DMS153 treated with DMSO at 0.1 percent for 48 hours (cell line): ENCODE data around the gene HAPLN2.
A peak's percentile ranks its signal among the peaks of the same experiment; 100 is the strongest.

Experiments
- DNase-seq: peaks from one replicate; lab custom pipeline; 2025; ENCODE audit not compliant: unreplicated experiment; lab: John Stamatoyannopoulos, UW

The HAPLN2 gene

GRCh38 chr1:156643778-156644092 is 24.5 kb downstream of the HAPLN2 start:
- no peak for DNase-seq

GRCh38 chr1:156644146-156644545 is 24.9 kb downstream of the HAPLN2 start:
- no peak for DNase-seq

DNA sequence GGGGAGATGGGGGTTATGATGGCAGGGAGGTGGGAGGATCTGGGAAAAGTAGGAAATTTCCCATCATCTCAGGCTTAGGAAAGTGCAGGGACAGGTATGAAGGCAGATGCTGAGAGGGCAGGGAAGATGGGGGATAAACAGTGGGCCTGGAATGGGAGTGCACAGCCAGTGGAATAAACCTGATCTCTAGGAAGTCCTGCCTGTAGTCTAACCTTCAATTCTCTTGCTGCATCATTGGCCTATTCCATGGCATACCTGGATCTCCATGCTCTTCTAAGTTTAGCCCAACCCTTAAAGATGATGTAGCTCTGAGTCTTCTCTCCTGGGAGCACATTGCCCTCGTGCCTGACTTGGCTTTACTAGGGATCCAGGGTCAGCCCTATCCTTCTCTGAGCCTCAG is 25.4 kb downstream of the HAPLN2 start:
- DNase-seq, result no peak

- no peak for DNase-seq
These were observed 25.8 kb downstream of the HAPLN2 start for GRCh38 chr1:156645056-156645455.

DNA sequence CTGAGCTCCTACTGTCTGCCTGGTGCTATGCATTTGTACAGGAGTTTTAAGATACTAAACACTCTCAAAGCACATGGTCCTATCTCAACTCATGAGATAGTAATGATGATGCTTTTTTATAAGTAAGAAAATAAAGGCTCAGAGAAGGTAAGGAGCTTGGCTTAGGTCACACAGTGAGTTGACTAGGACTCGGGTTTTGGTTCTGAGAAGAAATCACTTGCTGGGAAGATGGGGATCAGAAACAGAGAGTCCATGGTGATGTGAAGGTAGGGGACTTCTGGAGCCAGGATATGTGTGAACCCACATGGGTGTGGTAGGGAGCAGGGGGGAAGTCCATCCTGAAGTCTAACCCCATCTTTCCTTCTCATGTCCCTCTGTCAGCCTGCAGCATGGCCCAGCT is 26.5 kb downstream of the HAPLN2 start:
- DNase-seq, result no peak

DNA sequence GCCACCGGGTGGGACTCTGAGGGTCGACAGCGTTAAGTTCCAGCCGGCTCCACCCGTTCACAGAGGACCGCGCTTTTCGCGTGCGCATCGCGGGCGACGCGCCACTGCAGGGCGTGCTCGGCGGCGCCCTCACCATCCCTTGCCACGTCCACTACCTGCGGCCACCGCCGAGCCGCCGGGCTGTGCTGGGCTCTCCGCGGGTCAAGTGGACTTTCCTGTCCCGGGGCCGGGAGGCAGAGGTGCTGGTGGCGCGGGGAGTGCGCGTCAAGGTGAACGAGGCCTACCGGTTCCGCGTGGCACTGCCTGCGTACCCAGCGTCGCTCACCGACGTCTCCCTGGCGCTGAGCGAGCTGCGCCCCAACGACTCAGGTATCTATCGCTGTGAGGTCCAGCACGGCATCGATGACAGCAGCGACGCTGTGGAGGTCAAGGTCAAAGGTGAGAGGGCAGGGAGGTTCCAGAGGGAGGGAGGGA is 27.6 kb downstream of the HAPLN2 start:
- no peak for DNase-seq

DNA sequence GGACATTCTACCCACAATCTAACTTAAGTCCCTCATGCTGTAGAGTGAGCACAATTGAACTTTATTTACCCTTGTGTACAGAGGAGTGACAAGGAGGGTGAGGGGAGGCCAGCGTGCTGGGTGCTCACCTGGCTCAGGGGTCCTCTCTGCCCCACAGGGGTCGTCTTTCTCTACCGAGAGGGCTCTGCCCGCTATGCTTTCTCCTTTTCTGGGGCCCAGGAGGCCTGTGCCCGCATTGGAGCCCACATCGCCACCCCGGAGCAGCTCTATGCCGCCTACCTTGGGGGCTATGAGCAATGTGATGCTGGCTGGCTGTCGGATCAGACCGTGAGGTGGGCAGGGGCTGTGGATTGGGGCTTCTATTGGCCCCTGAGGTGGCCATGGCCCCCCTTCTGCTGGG is 28.1 kb downstream of the HAPLN2 start:
- DNase-seq, result no peak

- DNase-seq, result no peak
These were observed 29.3 kb downstream of the HAPLN2 start for GRCh38 chr1:156648496-156648895.

DNA sequence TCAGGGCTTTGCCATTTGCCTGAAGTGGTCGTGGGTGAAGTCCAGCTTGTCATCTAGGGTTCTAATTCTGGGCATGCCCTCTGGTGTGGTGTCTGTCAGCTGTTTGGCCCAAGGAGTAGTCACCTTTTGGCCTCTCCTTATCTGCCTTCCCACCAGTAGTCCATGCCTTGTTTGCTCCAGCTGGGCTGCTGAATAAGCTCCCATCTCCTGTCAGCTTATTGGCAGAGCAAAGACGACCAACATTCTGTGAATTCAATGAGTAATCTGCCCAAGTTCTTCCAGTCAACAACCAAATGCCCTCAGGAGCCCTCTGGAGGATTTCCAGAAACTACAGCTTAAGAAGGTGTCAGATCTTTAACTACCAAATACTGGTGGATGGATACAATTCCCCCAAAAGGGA is 29.7 kb downstream of the HAPLN2 start:
- no peak for DNase-seq

DNA sequence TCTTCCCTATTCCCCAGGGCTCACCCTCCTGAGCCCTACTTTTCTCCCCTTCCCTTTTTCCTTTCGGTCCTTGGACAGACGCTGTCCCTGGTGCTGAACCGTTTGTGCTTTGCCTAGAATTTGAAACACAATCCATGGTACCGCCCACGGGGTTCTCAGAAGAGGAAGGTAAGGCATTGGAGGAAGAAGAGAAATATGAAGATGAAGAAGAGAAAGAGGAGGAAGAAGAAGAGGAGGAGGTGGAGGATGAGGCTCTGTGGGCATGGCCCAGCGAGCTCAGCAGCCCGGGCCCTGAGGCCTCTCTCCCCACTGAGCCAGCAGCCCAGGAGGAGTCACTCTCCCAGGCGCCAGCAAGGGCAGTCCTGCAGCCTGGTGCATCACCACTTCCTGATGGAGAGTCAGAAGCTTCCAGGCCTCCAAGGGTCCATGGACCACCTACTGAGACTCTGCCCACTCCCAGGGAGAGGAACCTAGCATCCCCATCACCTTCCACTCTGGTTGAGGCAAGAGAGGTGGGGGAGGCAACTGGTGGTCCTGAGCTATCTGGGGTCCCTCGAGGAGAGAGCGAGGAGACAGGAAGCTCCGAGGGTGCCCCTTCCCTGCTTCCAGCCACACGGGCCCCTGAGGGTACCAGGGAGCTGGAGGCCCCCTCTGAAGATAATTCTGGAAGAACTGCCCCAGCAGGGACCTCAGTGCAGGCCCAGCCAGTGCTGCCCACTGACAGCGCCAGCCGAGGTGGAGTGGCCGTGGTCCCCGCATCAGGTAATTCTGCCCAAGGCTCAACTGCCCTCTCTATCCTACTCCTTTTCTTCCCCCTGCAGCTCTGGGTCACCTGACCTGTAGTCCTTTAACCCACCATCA is 33.1 kb downstream of the HAPLN2 start:
- no peak for DNase-seq

- no peak for DNase-seq
These were observed 33.8 kb downstream of the HAPLN2 start for GRCh38 chr1:156652992-156653355.

DNA sequence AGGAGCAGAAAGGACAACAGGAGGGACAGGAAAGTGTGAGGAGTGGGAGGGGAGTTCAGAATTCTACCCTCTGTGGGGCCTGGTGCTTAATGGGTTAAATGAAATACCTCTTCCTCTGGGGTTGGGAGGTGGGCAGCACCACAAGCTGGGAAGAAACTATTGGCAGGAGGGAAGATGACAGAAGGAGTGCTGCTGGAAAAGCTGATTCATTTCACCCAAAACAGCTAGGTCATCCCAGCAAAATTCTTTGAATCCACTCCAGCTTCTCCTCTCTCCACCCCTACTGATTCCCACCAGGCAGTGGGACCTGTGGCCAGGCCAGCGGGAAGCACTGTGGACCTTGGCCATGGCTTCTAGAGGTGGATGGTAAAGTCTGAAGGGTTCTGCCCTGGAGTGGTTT is 35.5 kb downstream of the HAPLN2 start:
- DNase-seq, result no peak

- no peak for DNase-seq
These were observed 36.1 kb downstream of the HAPLN2 start for GRCh38 chr1:156655151-156655903.

- DNase-seq, result no peak
These were observed 36.8 kb downstream of the HAPLN2 start for GRCh38 chr1:156655904-156656516.

DNA sequence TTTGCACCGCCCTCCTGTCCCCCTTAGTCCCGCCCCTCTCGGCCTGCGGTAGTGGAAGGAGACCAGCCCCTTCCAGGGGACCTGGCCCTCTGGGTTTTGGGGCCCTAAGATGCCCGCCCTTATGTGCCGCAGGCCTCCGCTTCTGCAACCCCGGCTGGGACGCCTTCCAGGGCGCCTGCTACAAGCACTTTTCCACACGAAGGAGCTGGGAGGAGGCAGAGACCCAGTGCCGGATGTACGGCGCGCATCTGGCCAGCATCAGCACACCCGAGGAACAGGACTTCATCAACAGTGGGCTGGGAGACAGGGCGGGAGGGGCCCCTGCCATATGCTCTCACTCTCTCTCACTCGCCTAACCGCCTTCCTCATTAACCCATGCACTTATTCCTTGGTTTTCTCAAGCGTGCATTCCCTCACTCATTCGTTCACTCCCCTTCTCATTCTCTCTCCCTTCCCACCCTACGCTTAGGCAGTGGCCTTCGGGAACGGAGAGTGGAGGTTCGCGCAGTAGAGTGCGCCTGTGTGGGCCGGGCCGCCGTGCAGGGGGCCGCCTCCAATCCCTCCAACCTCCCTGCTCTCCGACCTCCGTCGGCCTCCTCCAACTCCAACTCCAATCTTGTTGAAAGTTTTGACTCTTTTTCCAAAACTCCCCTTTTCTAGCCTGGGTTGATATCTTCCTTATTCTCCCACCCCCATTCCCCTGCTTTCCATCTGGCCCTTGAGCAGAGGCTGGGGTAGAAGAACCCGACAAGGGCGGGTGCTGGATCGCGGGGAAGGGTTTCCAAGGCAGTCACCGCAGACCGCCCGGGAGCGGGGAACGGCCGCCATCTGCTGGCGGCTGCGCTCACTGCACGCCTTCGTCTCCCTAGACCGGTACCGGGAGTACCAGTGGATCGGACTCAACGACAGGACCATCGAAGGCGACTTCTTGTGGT is 37.9 kb downstream of the HAPLN2 start:
- peak; percentile 74 for DNase-seq

DNA sequence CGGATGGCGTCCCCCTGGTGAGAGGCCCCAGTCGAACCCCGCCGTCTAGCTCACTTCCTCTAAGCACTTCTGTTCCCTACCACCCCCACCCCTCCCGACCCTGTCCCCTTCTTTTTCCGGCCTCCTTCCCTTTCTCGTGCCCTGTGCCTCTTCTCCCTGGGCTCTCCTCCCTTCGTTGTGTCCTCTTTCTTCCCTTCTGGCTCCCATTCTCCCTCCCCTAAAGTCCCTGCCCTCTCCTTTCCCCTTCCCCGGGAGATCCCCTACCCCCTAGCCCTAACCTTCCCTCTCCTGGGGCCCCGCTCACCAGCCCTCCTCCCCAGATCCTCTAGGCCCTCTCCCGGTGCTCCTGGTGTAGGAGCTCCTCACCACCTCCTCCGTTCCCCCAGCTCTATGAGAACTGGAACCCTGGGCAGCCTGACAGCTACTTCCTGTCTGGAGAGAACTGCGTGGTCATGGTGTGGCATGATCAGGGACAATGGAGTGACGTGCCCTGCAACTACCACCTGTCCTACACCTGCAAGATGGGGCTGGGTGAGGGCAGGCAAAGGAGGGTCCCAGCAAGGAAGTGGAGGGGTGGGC is 38.6 kb downstream of the HAPLN2 start:
- DNase-seq, result no peak

- DNase-seq, result no peak
These were observed 39.3 kb downstream of the HAPLN2 start for GRCh38 chr1:156658496-156658895.

DNA sequence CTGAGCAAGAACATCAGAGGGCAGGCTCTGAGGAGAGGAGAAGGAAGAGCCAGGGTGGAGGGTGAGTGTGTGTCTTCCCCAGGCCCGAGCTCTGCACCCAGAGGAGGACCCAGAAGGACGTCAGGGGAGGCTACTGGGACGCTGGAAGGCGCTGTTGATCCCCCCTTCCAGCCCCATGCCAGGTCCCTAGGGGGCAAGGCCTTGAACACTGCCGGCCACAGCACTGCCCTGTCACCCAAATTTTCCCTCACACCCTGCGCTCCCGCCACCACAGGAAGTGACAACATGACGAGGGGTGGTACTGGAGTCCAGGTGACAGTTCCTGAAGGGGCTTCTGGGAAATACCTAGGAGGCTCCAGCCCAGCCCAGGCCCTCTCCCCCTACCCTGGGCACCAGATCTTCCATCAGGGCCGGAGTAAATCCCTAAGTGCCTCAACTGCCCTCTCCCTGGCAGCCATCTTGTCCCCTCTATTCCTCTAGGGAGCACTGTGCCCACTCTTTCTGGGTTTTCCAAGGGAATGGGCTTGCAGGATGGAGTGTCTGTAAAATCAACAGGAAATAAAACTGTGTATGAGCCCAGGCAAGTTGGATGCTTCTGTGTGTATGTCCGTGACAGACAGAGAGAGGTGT is 39.8 kb downstream of the HAPLN2 start:
- DNase-seq, result no peak

- no peak for DNase-seq
These were observed 40.4 kb downstream of the HAPLN2 start for GRCh38 chr1:156659661-156659987.
